ENCODE data around the gene HEMK1.

The HEMK1 gene

GRCh38 chr3:50575372-50575771, 6.0 kb downstream of the HEMK1 start:
- no peak for DNase-seq

- no peak for DNase-seq
Measured at GRCh38 chr3:50577348-50577747, 8.0 kb downstream of the HEMK1 start.

GRCh38 chr3:50580683-50581458, 11.5 kb downstream of the HEMK1 start:
- DNase-seq: no peak

- DNase-seq: no peak
Measured at GRCh38 chr3:50581459-50581842, 12.1 kb downstream of the HEMK1 start.

GRCh38 chr3:50582083-50582482, 12.8 kb downstream of the HEMK1 start:
- DNase-seq: no peak

GRCh38 chr3:50583897-50584296, 14.6 kb downstream of the HEMK1 start:
- DNase-seq: no peak

GRCh38 chr3:50584391-50584790, 15.1 kb downstream of the HEMK1 start:
- DNase-seq: no peak

GRCh38 chr3:50585919-50586762, 16.8 kb downstream of the HEMK1 start:
- no peak for DNase-seq

GRCh38 chr3:50586763-50587070, 17.4 kb downstream of the HEMK1 start:
- DNase-seq: no peak

- DNase-seq: no peak
Measured at GRCh38 chr3:50587373-50587772, 18.1 kb downstream of the HEMK1 start.

- DNase-seq: no peak
Measured at GRCh38 chr3:50587806-50588758, 18.8 kb downstream of the HEMK1 start.

- no peak for DNase-seq
Measured at GRCh38 chr3:50588759-50589433, 19.6 kb downstream of the HEMK1 start.

- no peak for DNase-seq
Measured at GRCh38 chr3:50591196-50591741, 21.9 kb downstream of the HEMK1 start.

GRCh38 chr3:50592568-50592967, 23.2 kb downstream of the HEMK1 start:
- no peak for DNase-seq

- no peak for DNase-seq
Measured at GRCh38 chr3:50594253-50594785, 25.0 kb downstream of the HEMK1 start.

GRCh38 chr3:50599115-50599715, 29.9 kb downstream of the HEMK1 start:
- DNase-seq: no peak

GRCh38 chr3:50599716-50600118, 30.4 kb downstream of the HEMK1 start:
- no peak for DNase-seq

GRCh38 chr3:50600141-50600753, 30.9 kb downstream of the HEMK1 start:
- no peak for DNase-seq

- peak; percentile 81 for DNase-seq
Measured at GRCh38 chr3:50600841-50601591, 31.7 kb downstream of the HEMK1 start.

GRCh38 chr3:50602595-50603191, 33.4 kb downstream of the HEMK1 start:
- peak; percentile 60 for DNase-seq

Measured in NCI-H510A treated with DMSO at 0.1 percent for 48 hours (cell line).